IMR-90 (cell line): ENCODE measurements around the gene NCLN. TPM values are rescaled to one million over a fixed set of nuclear protein-coding genes. Genes with fewer than 3 reads are reported as not detected.
"Not testable (repeated sequence)": the region's sequence is repeated elsewhere in the genome, so short reads cannot be mapped to it uniquely, and the experiment has no call there.

Source experiments
- ATAC-seq: fragments of 200-7000 bp; cut with Tn5 transposase; 2 replicates; pipeline ENCODE4 v1.9.1; 2020; ENCODE audit warnings: low read depth, mild to moderate bottlenecking, moderate library complexity
- BruUV-seq: library from RNA; stranded (reverse); fragments of 400-500 nt; replicated peaks from 2 replicates; lab custom pipeline; 2021; lab: Mats Ljungman, UMichigan
- CTCF ChIA-PET: fragments of 300-600 bp; formaldehyde crosslinking; extraction: SDS; loops from one replicate; lab custom pipeline; 2021; ENCODE audit warnings: antibody characterized with exemption; lab: Yijun Ruan, JAX
- POLR2A ChIA-PET: fragments of 300-600 bp; sonication (Branson Sonifier 250); formaldehyde crosslinking; loops from one replicate; lab custom pipeline; 2022; ENCODE audit warnings: antibody characterized with exemption; ENCODE audit not compliant: unreplicated experiment; lab: Charles Lee
- DNase-seq: peaks from one replicate; pipeline ENCODE4 v3.0.0; 2013
- H2AFZ ChIP-seq: replicated peaks from 2 replicates; pipeline ENCODE3; 2013; ENCODE audit warnings: low read length, mild to moderate bottlenecking; ENCODE audit not compliant: poor library complexity
- H2AK5ac ChIP-seq: 2 replicates; pipeline ENCODE4 v1.6.1; 2013; ENCODE audit warnings: low read depth, low read length, inconsistent platforms
- H2AK9ac ChIP-seq: replicated peaks from 2 replicates; pipeline ENCODE3; 2013; ENCODE audit warnings: mild to moderate bottlenecking, low read depth, low read length, moderate library complexity; ENCODE audit not compliant: poor library complexity
- H2BK120ac ChIP-seq: 2 replicates; pipeline ENCODE4 v1.6.1; 2013; ENCODE audit warnings: low read depth, low read length, inconsistent platforms
- H2BK15ac ChIP-seq: 3 replicates; pipeline ENCODE4 v1.6.1; 2013; ENCODE audit warnings: low read depth, low read length, inconsistent platforms
- H2BK20ac ChIP-seq: 2 replicates; pipeline ENCODE4 v1.6.1; 2013; ENCODE audit warnings: low read depth, mild to moderate bottlenecking, inconsistent platforms, low read length, moderate library complexity
- H2BK5ac ChIP-seq: 2 replicates; pipeline ENCODE4 v1.6.1; 2013; ENCODE audit warnings: mild to moderate bottlenecking, low read depth, low read length, inconsistent platforms; ENCODE audit not compliant: poor library complexity, severe bottlenecking
- H3K14ac ChIP-seq: replicated peaks from 2 replicates; pipeline ENCODE4 v1.6.1; 2013; ENCODE audit warnings: low read depth, low read length, inconsistent platforms
- H3K18ac ChIP-seq: 2 replicates; pipeline ENCODE4 v1.6.1; 2013; ENCODE audit warnings: low read depth, low read length, control low read depth
- H3K23ac ChIP-seq: 2 replicates; pipeline ENCODE4 v1.6.1; 2013; ENCODE audit warnings: low read depth, low read length, inconsistent platforms
- H3K27ac ChIP-seq: 2 replicates; pipeline ENCODE4 v1.5.1; 2013; ENCODE audit warnings: mild to moderate bottlenecking, control low read depth, low read length; ENCODE audit not compliant: insufficient read depth
- H3K27me3 ChIP-seq: 2 replicates; pipeline ENCODE4 v1.6.1; 2013; ENCODE audit warnings: low read length; ENCODE audit not compliant: control insufficient read depth, insufficient read depth
- H3K36me3 ChIP-seq: 2 replicates; pipeline ENCODE4 v1.6.1; 2013; ENCODE audit warnings: low read length, mixed read lengths; ENCODE audit not compliant: control insufficient read depth, insufficient read depth
- H3K4ac ChIP-seq: 2 replicates; pipeline ENCODE4 v1.6.1; 2013; ENCODE audit warnings: low read depth, low read length, inconsistent platforms
- H3K4me1 ChIP-seq: 2 replicates; pipeline ENCODE4 v1.6.1; 2013; ENCODE audit warnings: low read length, mixed read lengths; ENCODE audit not compliant: control insufficient read depth, insufficient read depth
- H3K4me2 ChIP-seq: 2 replicates; pipeline ENCODE4 v1.6.1; 2013; ENCODE audit warnings: low read depth, mild to moderate bottlenecking, control low read depth, low read length, moderate library complexity
- H3K4me3 ChIP-seq: 2 replicates; pipeline ENCODE4 v1.5.1; 2013; ENCODE audit warnings: low read depth, mild to moderate bottlenecking, control low read depth, low read length, moderate library complexity; ENCODE audit not compliant: insufficient read depth
- H3K56ac ChIP-seq: 2 replicates; pipeline ENCODE4 v1.6.1; 2013; ENCODE audit warnings: low read length, inconsistent platforms; ENCODE audit not compliant: insufficient read depth; ENCODE audit errors: extremely low read depth
- H3K79me1 ChIP-seq, 2 experiments: 2 replicates each; pipeline ENCODE4 v1.6.1; 2013; ENCODE audit warnings: low read length in 2 of 2, inconsistent platforms in 1 of 2, low read depth in 1 of 2
- H3K9ac ChIP-seq: 2 replicates; pipeline ENCODE4 v1.6.1; 2013; ENCODE audit warnings: low read depth, low read length, control low read depth
- H3K9me1 ChIP-seq: 2 replicates; pipeline ENCODE4 v1.6.1; 2013; ENCODE audit warnings: low read length, inconsistent platforms; ENCODE audit not compliant: insufficient read depth
- H3K9me3 ChIP-seq: 2 replicates; pipeline ENCODE4 v1.6.1; 2013; ENCODE audit warnings: low read length; ENCODE audit not compliant: control insufficient read depth, insufficient read depth
- H4K20me1 ChIP-seq: 2 replicates; pipeline ENCODE4 v1.6.1; 2013; ENCODE audit warnings: low read length, inconsistent platforms; ENCODE audit not compliant: insufficient read depth
- H4K5ac ChIP-seq: 2 replicates; pipeline ENCODE4 v1.6.1; 2013; ENCODE audit warnings: mild to moderate bottlenecking, low read depth, low read length, control low read depth
- H4K8ac ChIP-seq, 2 experiments: 2 replicates each; pipeline ENCODE4 v1.6.1; 2013; ENCODE audit warnings: low read depth in 2 of 2, low read length in 2 of 2, control low read depth in 1 of 2, inconsistent platforms in 1 of 2
- H4K91ac ChIP-seq: 2 replicates; pipeline ENCODE4 v1.6.1; 2013; ENCODE audit warnings: low read depth, low read length, inconsistent platforms; ENCODE audit not compliant: insufficient read depth
- WGBS, 2 experiments: methylation state at CpG; one replicate each; pipeline versions ENCODE4 v1.1.5 to v1.1.7; 2013; ENCODE audit warnings: missing lambda C conversion rate in 2 of 2; ENCODE audit not compliant: insufficient read length in 1 of 2; ENCODE audit errors: extremely low coverage in 2 of 2; 5-methylcytosine and 5-hydroxymethylcytosine counted together
- dilution Hi-C: fragments of 300-500 bp; cut with HindIII; formaldehyde crosslinking; loops from one replicate; pipeline ENCODE4 v1.14.3; 2018; ENCODE audit warnings: low sequenced_read_pairs; ENCODE audit not compliant: unreplicated experiment
- in situ Hi-C: fragments of 300-500 bp; cut with MboI; formaldehyde crosslinking; loops from 3 replicates; pipeline ENCODE4 v1.14.3; 2019; ENCODE audit warnings: low sequenced_read_pairs, inconsistent platforms, mixed read lengths
- intact Hi-C: fragments of 100-400 bp; cut with micrococcal nuclease; formaldehyde crosslinking; loops from 2 replicates; pipeline ENCODE4 v1.10.0; 2022
- polyA plus RNA-seq, 3 experiments: library from polyadenylated mRNA; depleted of rRNA; stranded (reverse); fragments of >200 nt; gene quantifications; 2 replicates each; pipeline ENCODE4 v1.2.3, GENCODE V29; 2012; ENCODE audit warnings: low replicate concordance in 1 of 3
- total RNA-seq: library from RNA; depleted of rRNA; stranded (reverse); fragments of >200 nt; gene quantifications from 2 replicates; pipeline ENCODE4 v1.2.3, GENCODE V29; 2012

The NCLN gene
- total and polyA plus RNA-seq, 2 of the 4 experiments (the other 2 are of a cell fraction): 32.8 to 90.8 TPM

DNA sequence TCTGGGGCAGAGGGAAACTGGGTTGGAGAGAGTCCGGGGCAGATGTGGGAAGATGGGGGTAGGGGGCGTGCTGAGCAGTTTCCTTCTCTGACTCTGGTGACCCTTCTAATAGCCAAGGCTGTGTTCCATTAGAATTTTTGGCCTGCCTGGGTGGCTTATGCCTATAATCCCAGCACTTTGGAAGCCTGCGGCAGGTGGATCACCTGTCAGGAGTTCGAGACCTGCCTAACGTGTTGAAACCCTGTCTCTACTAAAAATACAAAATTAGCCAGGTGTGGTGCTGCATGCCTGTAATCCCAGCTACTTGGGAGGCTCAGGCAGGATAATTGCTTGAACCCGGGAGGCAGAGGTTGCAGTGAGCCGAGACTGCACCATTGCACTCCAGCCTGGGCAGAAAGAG, 17.2 kb downstream of the NCLN start:
- H3K23ac ChIP-seq, H4K91ac ChIP-seq, H3K9ac ChIP-seq, H3K27ac ChIP-seq, H2BK5ac ChIP-seq, H4K20me1 ChIP-seq, H3K27me3 ChIP-seq, H3K14ac ChIP-seq, H2AK5ac ChIP-seq, intact Hi-C loops, H3K56ac ChIP-seq, dilution Hi-C loops, H3K4me3 ChIP-seq, DNase-seq, H4K5ac ChIP-seq, H3K9me3 ChIP-seq, H3K18ac ChIP-seq, POLR2A ChIA-PET, in situ Hi-C loops, H4K8ac ChIP-seq, H2BK120ac ChIP-seq, ATAC-seq, H2AK9ac ChIP-seq, H3K4me2 ChIP-seq, BruUV-seq, H3K9me1 ChIP-seq, H3K79me1 ChIP-seq, H2BK15ac ChIP-seq, H2BK20ac ChIP-seq, H3K4me1 ChIP-seq, H2AFZ ChIP-seq, H3K4ac ChIP-seq, CTCF ChIA-PET: not testable (repeated sequence)
- H3K36me3 ChIP-seq: peaks cover 39% of the 10 kb centered on the region
- 100% methylated on average over 1 of the region's 7 CpGs; no CpG with 5 or more reads in 1 of the 2 experiments for WGBS, 2 experiments
